GM21515 (cell line): ENCODE measurements around the gene FOXB2.
"Not testable (repeated sequence)": the region's sequence is repeated elsewhere in the genome, so short reads cannot be mapped to it uniquely, and the experiment has no call there.

Experiments
- ATAC-seq: cut with Tn5 transposase; IDR thresholded peaks from one replicate; pipeline ENCODE4 v1.9.1; 2021; ENCODE audit not compliant: unreplicated experiment

The FOXB2 gene

GRCh38 chr9:77016121-77016525, 3.3 kb upstream of the FOXB2 start:
- no peak for ATAC-seq

GRCh38 chr9:77016526-77017504, 2.6 kb upstream of the FOXB2 start:
- no peak for ATAC-seq

GRCh38 chr9:77017505-77017894, 2.0 kb upstream of the FOXB2 start:
- no peak for ATAC-seq

- ATAC-seq: no peak
These were observed 1.1 kb upstream of the FOXB2 start for GRCh38 chr9:77018058-77018968.

- ATAC-seq: no peak
These were observed 553 bp upstream of the FOXB2 start for GRCh38 chr9:77018969-77019235.

- ATAC-seq: no peak
These were observed 514 bp downstream of the FOXB2 start for GRCh38 chr9:77019926-77020412.

GRCh38 chr9:77020413-77021290, 1.2 kb downstream of the FOXB2 start:
- no peak for ATAC-seq

GRCh38 chr9:77021291-77021894, 1.9 kb downstream of the FOXB2 start:
- ATAC-seq: no peak

GRCh38 chr9:77021922-77022782, 2.7 kb downstream of the FOXB2 start:
- no peak for ATAC-seq

- ATAC-seq: no peak
These were observed 3.5 kb downstream of the FOXB2 start for GRCh38 chr9:77022783-77023440.

- ATAC-seq: no peak
These were observed 4.3 kb downstream of the FOXB2 start for GRCh38 chr9:77023726-77024125.

- ATAC-seq: no peak
These were observed 5.5 kb downstream of the FOXB2 start for GRCh38 chr9:77024776-77025545.

- no peak for ATAC-seq
These were observed 9.0 kb downstream of the FOXB2 start for GRCh38 chr9:77028478-77028877.

GRCh38 chr9:77030045-77030444, 10.6 kb downstream of the FOXB2 start:
- ATAC-seq: no peak

GRCh38 chr9:77038281-77039036, 19.0 kb downstream of the FOXB2 start:
- no peak for ATAC-seq

- ATAC-seq: no peak
These were observed 20.9 kb downstream of the FOXB2 start for GRCh38 chr9:77040340-77040739.

GRCh38 chr9:77043743-77044142, 24.3 kb downstream of the FOXB2 start:
- not testable (repeated sequence) for ATAC-seq
